BJ (cell line): ENCODE measurements around the gene UPB1. TPM values are rescaled to one million over a fixed set of nuclear protein-coding genes. Genes with fewer than 3 reads are reported as not detected.
"Not testable (repeated sequence)": the region's sequence is repeated elsewhere in the genome, so short reads cannot be mapped to it uniquely, and the experiment has no call there.

Experiments
- CTCF ChIA-PET: fragments of 350-600 bp; formaldehyde crosslinking; extraction: SDS; loops from one replicate; lab custom pipeline; 2021; ENCODE audit warnings: antibody characterized with exemption, inconsistent platforms; lab: Yijun Ruan, JAX
- POLR2A ChIA-PET: fragments of 300-600 bp; sonication (Branson Sonifier 250); formaldehyde crosslinking; extraction: SDS; loops from one replicate; lab custom pipeline; 2021; ENCODE audit warnings: antibody characterized with exemption; lab: Charles Lee
- DNase-seq: peaks from one replicate; pipeline ENCODE4 v3.0.0-alpha.2; 2011; ENCODE audit warnings: low read depth
- H3K27me3 ChIP-seq: 2 replicates; pipeline ENCODE4 v1.6.0; 2011; ENCODE audit warnings: low read length; ENCODE audit not compliant: control insufficient read depth, insufficient read depth
- H3K36me3 ChIP-seq: 2 replicates; pipeline ENCODE4 v1.5.1; 2011; ENCODE audit warnings: low read length; ENCODE audit not compliant: control insufficient read depth, insufficient read depth
- H3K4me3 ChIP-seq: 2 replicates; pipeline ENCODE4 v1.5.1; 2011; ENCODE audit warnings: low read depth, mild to moderate bottlenecking, control low read depth, low read length
- CTCF ChIP-seq: IDR thresholded peaks from 2 replicates; pipeline ENCODE4 v1.5.1; 2011; ENCODE audit warnings: low read depth, mild to moderate bottlenecking, control low read depth, inconsistent platforms, low read length, moderate library complexity; ENCODE audit not compliant: insufficient read depth
- polyA plus RNA-seq: library from polyadenylated mRNA; depleted of rRNA; stranded (reverse); fragments of >200 nt; gene quantifications from 2 replicates; pipeline ENCODE4 v1.2.3, GENCODE V29; 2011

The UPB1 gene
- polyA plus RNA-seq, 1 experiment = 0.09 TPM

GRCh38 chr22:24485608-24486007 is 9.5 kb upstream of the UPB1 start:
- TF ChIP-seq CTCF = no peak
- no peak overlapping the region for H3K4me3 ChIP-seq
- POLR2A ChIA-PET = no interaction called here
- no peak for DNase-seq
- no peaks in the 10 kb centered on the region for H3K36me3 ChIP-seq
- CTCF ChIA-PET = interaction anchor here (1.1 to 1.2 kb wide), 2 partner anchors 61 to 63 kb away, joined by 3 to 5 read pairs; no protein-coding TSS in a partner anchor
- no peaks in the 10 kb centered on the region for H3K27me3 ChIP-seq

GRCh38 chr22:24486501-24486921 is 8.6 kb upstream of the UPB1 start:
- TF ChIP-seq CTCF = no peak
- H3K4me3 ChIP-seq = no peak overlapping the region
- CTCF ChIA-PET = interaction anchor here (1.2 kb wide), 4 partner anchors 16 to 64 kb away, joined by 3 to 5 read pairs (median 4); no protein-coding TSS in a partner anchor
- no peaks in the 10 kb centered on the region for H3K36me3 ChIP-seq
- no peaks in the 10 kb centered on the region for H3K27me3 ChIP-seq
- peak; percentile 72 for DNase-seq
- POLR2A ChIA-PET = no interaction called here

GRCh38 chr22:24489011-24489410 is 6.1 kb upstream of the UPB1 start:
- Histone ChIP-seq H3K27me3 (peaks cover 3% of the 10 kb centered on the region; the same call in 1 of the 2 replicates), H3K36me3 (no peaks in the 10 kb centered on the region), H3K4me3 (no peak overlapping the region)
- TF ChIP-seq CTCF = no peak
- CTCF ChIA-PET = interaction anchor here (0.7 to 1.6 kb wide), 2 partner anchors 14 to 65 kb away, joined by 3 to 6 read pairs; no protein-coding TSS in a partner anchor
- POLR2A ChIA-PET = no interaction called here
- no peak for DNase-seq

GRCh38 chr22:24489434-24489833 is 5.7 kb upstream of the UPB1 start:
- H3K27me3 ChIP-seq, DNase-seq, POLR2A ChIA-PET, H3K36me3 ChIP-seq, H3K4me3 ChIP-seq: not testable (repeated sequence)
- CTCF ChIA-PET = interaction anchor here (1.6 kb wide), 1 partner anchor 13 kb away, joined by 6 read pairs; no protein-coding TSS in a partner anchor

- Histone ChIP-seq H3K36me3 (no peaks in the 10 kb centered on the region), H3K4me3 (no peak overlapping the region), H3K27me3 (peaks cover 7% of the 10 kb centered on the region)
- DNase-seq = no peak
- ChIA-PET CTCF (no interaction called here), POLR2A (no interaction called here)
- TF ChIP-seq CTCF = no peak
Measured at GRCh38 chr22:24492391-24492790, 2.7 kb upstream of the UPB1 start.

DNA sequence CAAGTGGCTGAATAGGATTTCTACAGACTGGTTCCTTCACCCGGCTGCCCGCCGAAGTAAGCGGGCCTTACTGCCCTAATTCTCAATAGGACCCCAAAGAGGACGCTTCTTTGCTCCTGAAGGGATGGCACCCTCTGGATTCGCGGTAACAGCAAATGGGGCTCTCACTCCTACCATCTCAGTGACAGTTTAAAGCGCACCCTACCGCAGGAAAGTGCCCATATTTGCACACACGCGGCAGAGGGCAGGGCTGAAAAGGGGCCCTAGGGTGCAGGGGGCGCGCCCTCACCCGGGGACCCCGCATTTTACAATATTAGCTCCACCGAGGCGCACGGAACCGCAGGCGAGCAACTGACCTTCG is 985 bp upstream of the UPB1 start:
- Histone ChIP-seq H3K4me3 (no peak overlapping the region), H3K27me3 (peaks cover 7% of the 10 kb centered on the region), H3K36me3 (no peaks in the 10 kb centered on the region)
- POLR2A ChIA-PET = no interaction called here
- DNase-seq = no peak
- no peak for TF ChIP-seq CTCF
- CTCF ChIA-PET = no interaction called here
